GM15510 (cell line): ENCODE measurements around the gene ZNF496.

Experiments used
- POLR2A ChIP-seq: IDR thresholded peaks from 3 replicates; pipeline ENCODE4 v1.6.1; 2011; ENCODE audit warnings: borderline replicate concordance; ENCODE audit not compliant: insufficient read length; ENCODE audit errors: extremely low read depth

Gene ZNF496

GRCh38 chr1:247360116-247360898 is 28.6 kb upstream of the ZNF496 start:
- no peak for TF ChIP-seq POLR2A

- TF ChIP-seq POLR2A = no peak
These were observed 27.9 kb upstream of the ZNF496 start for GRCh38 chr1:247359559-247359958.

DNA sequence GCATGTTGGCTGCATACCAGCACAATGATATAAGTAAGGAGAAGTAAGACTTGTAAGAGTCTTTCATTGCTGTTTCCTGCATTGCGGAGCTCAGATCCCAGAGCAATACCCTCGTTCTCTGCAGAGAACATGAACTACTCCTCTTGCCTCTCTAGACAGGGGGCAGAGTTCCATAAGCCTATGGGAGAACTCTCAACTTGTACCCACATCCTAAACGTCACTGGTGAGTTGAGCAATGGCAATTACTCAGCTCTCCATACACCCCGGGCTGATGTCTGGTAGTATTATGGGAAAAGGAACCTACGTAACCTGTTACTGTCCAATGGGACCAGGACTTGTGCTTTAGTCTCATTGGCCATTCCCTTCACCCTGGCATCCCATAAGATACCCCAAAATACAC is 27.3 kb upstream of the ZNF496 start:
- no peak for TF ChIP-seq POLR2A

DNA sequence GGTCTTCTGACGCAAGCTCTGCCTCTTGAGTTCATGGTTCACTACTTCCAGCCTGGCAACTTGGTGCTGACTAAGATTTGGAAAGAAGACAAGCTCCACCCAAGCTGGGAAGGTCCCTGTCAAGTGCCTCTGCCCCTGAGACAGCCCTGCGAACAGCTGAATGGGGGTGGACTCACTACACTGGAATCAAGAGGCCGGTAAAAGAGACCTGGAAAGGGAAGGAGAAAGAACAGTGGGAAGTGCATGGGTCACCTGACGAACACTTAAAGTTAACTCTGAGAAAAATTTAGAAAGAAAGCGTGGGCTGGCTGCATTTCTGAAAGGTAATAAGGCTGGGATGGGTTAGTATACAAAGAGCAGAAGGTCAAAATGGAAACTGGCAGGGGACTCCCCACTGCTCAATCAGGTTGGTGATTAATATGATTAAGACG is 26.1 kb upstream of the ZNF496 start:
- TF ChIP-seq POLR2A = no peak

GRCh38 chr1:247357052-247357780 is 25.5 kb upstream of the ZNF496 start:
- no peak for TF ChIP-seq POLR2A

- TF ChIP-seq POLR2A = no peak
These were observed 20.5 kb upstream of the ZNF496 start for GRCh38 chr1:247352175-247352574.

GRCh38 chr1:247350587-247350986 is 18.9 kb upstream of the ZNF496 start:
- no peak for TF ChIP-seq POLR2A

GRCh38 chr1:247347477-247348222 is 16.0 kb upstream of the ZNF496 start:
- no peak for TF ChIP-seq POLR2A

DNA sequence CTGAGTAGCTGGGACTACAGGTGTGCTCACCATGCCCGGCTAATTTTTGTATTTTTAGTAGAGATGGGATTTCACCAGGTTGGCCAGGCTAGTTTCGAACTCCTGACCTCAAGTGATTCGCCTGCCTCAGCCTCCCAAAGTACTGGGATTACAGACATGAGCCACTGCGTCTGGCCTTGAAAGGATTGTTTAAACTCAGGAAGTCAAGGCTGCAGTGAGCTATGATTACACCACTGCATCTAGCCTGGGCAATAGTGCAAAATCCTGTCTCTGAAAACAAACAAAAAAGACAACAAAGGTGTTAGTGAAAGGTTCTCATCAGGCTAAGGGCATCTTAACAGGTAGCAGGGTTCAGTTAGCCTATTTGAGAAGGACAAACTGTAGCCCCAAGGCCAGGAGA is 14.2 kb upstream of the ZNF496 start:
- TF ChIP-seq POLR2A = no peak

DNA sequence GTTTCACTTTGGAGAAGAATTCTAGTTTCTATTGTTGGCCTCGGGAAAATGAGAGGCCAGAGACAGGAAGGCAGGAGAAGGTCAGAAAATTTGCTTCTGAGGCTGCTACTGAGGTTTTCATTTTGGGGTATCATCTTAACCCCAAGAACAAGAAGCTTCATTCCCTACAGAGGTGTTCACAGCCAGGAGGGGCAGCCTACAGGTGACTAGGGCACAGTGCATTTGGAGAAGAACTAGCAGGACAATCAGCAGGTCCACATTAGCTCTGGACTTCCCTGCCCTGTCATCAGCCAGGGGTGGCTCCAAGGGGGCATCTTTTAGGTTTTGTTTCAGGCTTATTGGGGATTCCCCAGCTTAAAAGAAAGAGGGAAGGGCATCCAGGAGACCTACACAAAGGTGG is 12.1 kb upstream of the ZNF496 start:
- TF ChIP-seq POLR2A = no peak

- TF ChIP-seq POLR2A = no peak
These were observed 7.1 kb upstream of the ZNF496 start for GRCh38 chr1:247338723-247339275.

DNA sequence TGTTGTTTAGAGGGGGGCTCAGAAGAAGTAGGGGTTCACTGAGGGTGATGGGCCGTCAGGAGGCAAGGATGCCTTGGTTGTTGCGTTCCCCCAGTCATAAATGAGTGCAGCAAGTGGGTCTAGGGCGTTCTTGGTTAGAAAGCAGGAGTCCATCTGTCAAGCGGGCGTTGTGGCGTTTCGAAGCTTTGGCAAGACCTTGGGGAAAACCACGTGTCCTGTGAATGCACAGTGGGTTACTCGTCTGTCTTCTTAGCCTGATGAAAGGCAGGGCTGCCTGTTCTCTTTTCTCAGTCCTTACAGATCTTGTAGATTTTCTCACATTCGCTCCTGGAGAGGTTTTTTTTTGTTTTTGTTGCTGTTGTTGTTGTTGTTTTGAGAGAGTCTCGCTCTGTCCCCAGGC is 6.3 kb upstream of the ZNF496 start:
- TF ChIP-seq POLR2A = no peak

DNA sequence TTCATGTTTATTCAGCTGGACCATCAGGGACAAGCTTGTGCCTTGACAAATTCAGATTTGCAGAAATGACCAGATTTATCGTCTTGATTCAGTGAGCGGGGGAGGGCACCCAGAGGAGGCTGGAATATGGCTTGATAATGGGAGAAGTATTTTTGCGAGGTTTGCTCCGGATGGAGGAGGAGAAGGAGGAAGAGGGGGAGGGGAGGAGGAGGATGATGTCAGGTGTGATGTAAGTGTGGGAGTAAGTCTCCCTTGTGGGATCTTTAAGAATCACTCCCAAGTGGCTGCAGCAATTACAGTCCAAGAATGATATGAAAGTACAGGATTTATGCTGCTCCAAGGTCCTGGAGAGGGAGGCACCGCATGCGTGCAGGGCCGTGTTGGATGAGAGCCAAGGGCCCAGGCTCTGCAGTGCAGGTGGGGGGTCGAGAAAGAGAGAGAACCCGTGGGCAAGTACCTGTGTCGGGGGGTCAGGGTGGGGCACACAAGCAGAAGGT is 5.6 kb upstream of the ZNF496 start:
- no peak for TF ChIP-seq POLR2A

DNA sequence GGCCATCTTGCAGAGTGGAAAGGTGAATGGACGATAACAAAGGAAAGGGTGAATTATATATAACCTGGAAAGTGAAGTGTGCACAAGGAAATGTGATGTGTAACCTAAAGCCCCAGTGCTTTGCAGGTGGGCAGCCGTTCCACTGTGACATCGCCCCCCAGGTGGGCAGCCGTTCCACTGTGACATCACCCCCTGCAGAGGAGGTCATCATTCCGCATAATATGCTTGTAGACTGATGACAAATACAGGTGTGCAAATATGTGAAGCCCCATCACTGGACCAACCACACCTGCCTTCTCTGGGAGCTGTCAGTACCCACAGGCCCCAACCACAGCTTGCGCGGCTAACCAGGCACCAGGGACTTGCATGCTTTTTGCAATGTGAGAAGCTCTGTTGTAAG is 4.7 kb upstream of the ZNF496 start:
- TF ChIP-seq POLR2A = no peak

DNA sequence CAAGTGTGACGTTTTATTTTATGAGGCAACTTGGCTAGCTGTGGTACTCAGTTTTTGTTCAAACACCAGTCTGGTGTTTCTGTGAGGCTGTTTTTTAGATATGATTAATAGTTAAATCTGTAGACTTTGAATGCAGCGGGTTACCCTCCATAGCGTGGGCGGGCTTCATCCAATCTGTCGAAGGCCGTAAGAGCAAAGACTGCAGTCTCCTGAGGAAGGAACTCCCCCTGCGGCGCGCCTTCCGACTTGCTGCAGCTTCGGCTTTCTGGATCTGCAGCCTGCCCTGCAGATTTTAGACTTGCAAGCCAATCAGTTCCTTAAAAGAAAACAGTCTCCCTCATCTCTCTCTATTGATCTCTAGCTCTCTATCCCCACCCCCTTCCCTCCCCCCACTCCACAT is 4.2 kb upstream of the ZNF496 start:
- TF ChIP-seq POLR2A = no peak
